Fibroblast of lung (primary cell): ENCODE data around the gene TXNL4B.

ENCODE experiments used
- CTCF ChIP-seq, 2 donors: IDR thresholded peaks in 1 of 2; conservative IDR thresholded peaks in 1 of 2; 1 replicate in 1 of 2; 2 replicates in 1 of 2; pipeline ENCODE4 v1.5.1; 2011 to 2012; ENCODE audit warnings: low read length in 2 of 2, control low read depth in 1 of 2, inconsistent platforms in 1 of 2, low read depth in 1 of 2, mild to moderate bottlenecking in 1 of 2
- EZH2 ChIP-seq: IDR thresholded peaks from 2 replicates; pipeline ENCODE4 v1.5.1; 2012; ENCODE audit warnings: low read length, control low read depth, mild to moderate bottlenecking; ENCODE audit errors: missing control alignments

GRCh38 chr16:72042157-72042660 is 51.2 kb downstream of the TXNL4B start:
- TF ChIP-seq CTCF (conservative IDR thresholded peaks at IDR 0.05 in 1 of 2, IDR thresholded peaks at IDR 0.05 in 1 of 2; ENCODE audit: low read depth in 1 of 2, low read length in 2 of 2) = no peak
- TF ChIP-seq EZH2 = no peak
